Ishikawa (cell line): ENCODE measurements around the gene ADGRG7.

ENCODE experiments used
- CREB1 ChIP-seq: IDR thresholded peaks from 2 replicates; pipeline ENCODE4 v1.6.1; 2012; ENCODE audit warnings: low read depth
- EGR1 ChIP-seq: IDR thresholded peaks from 2 replicates; pipeline ENCODE4 v1.6.1; 2012
- EP300 ChIP-seq: IDR thresholded peaks from 2 replicates; pipeline ENCODE4 v1.6.1; 2012; ENCODE audit warnings: borderline replicate concordance
- FOXM1 ChIP-seq: IDR thresholded peaks from 2 replicates; pipeline ENCODE4 v1.6.1; 2012; ENCODE audit warnings: low read depth, borderline replicate concordance
- NFIC ChIP-seq: IDR thresholded peaks from 2 replicates; pipeline ENCODE4 v1.6.1; 2012
- TAF1 ChIP-seq: IDR thresholded peaks from 2 replicates; pipeline ENCODE4 v1.6.1; 2012; ENCODE audit warnings: low read depth, mild to moderate bottlenecking
- TCF12 ChIP-seq: IDR thresholded peaks from 2 replicates; pipeline ENCODE4 v1.6.1; 2012; ENCODE audit warnings: low read depth
- YY1 ChIP-seq: IDR thresholded peaks from 2 replicates; pipeline ENCODE4 v1.6.1; 2012; ENCODE audit warnings: low read depth
- TF ChIP-seq, protein P1 (sequence below): IDR thresholded peaks from 2 replicates; pipeline ENCODE4 v1.6.1; 2012; ENCODE audit warnings: low read depth, mild to moderate bottlenecking
- TF ChIP-seq, protein P2 (sequence below): IDR thresholded peaks from 2 replicates; pipeline ENCODE4 v1.6.1; 2012

- no peak for TF ChIP-seq EP300
- TF ChIP-seq, protein P1, sequence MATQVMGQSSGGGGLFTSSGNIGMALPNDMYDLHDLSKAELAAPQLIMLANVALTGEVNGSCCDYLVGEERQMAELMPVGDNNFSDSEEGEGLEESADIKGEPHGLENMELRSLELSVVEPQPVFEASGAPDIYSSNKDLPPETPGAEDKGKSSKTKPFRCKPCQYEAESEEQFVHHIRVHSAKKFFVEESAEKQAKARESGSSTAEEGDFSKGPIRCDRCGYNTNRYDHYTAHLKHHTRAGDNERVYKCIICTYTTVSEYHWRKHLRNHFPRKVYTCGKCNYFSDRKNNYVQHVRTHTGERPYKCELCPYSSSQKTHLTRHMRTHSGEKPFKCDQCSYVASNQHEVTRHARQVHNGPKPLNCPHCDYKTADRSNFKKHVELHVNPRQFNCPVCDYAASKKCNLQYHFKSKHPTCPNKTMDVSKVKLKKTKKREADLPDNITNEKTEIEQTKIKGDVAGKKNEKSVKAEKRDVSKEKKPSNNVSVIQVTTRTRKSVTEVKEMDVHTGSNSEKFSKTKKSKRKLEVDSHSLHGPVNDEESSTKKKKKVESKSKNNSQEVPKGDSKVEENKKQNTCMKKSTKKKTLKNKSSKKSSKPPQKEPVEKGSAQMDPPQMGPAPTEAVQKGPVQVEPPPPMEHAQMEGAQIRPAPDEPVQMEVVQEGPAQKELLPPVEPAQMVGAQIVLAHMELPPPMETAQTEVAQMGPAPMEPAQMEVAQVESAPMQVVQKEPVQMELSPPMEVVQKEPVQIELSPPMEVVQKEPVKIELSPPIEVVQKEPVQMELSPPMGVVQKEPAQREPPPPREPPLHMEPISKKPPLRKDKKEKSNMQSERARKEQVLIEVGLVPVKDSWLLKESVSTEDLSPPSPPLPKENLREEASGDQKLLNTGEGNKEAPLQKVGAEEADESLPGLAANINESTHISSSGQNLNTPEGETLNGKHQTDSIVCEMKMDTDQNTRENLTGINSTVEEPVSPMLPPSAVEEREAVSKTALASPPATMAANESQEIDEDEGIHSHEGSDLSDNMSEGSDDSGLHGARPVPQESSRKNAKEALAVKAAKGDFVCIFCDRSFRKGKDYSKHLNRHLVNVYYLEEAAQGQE = no peak
- no peak for TF ChIP-seq TCF12
- TF ChIP-seq, protein P2, sequence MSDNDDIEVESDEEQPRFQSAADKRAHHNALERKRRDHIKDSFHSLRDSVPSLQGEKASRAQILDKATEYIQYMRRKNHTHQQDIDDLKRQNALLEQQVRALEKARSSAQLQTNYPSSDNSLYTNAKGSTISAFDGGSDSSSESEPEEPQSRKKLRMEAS = no peak
- no peak for TF ChIP-seq FOXM1
- no peak for TF ChIP-seq EGR1
- no peak for TF ChIP-seq YY1
- TF ChIP-seq TAF1 = no peak
- TF ChIP-seq NFIC = no peak
- TF ChIP-seq CREB1 = no peak
These were observed 49.0 kb upstream of the ADGRG7 start for GRCh38 chr3:100560426-100560825.
